Cardiac fibroblast (primary cell): ENCODE results near the gene PAK4.

Experiments used
- DNase-seq, 2 donors: peaks; one replicate each; pipeline versions ENCODE4 v3.0.0 to v3.0.0-alpha.2; 2010; ENCODE audit warnings: low read depth in 2 of 2
- H3K4me3 ChIP-seq, 2 donors: replicated peaks in 1 of 2; 1 replicate in 1 of 2; 2 replicates in 1 of 2; pipeline ENCODE4 v1.5.1; 2011; ENCODE audit warnings: low read depth in 2 of 2, low read length in 2 of 2, mild to moderate bottlenecking in 2 of 2, moderate library complexity in 1 of 2
- CTCF ChIP-seq: IDR thresholded peaks from one replicate; pipeline ENCODE4 v1.5.1; 2011; ENCODE audit warnings: low read depth, mild to moderate bottlenecking, low read length, inconsistent platforms

PAK4 gene

GRCh38 chr19:39125554-39126311 lies at the start of gene PAK4:
Gene PAK4 (plus strand): TSS chr19:39125786. CDS start chr19:39169554, 43,768 bp downstream.
- H3K4me3 ChIP-seq = peak within 1 kb of the TSS; percentile 78 to 82
- TF ChIP-seq CTCF = no peak
- peak; percentile 98 for DNase-seq

GRCh38 chr19:39077323-39077722 lies 48.3 kb upstream of the PAK4 start:
- DNase-seq = no peak
- H3K4me3 ChIP-seq = no peak overlapping the region
- no peak for TF ChIP-seq CTCF

- DNase-seq = peak; percentile 93 to 99
- H3K4me3 ChIP-seq = no peak overlapping the region
- TF ChIP-seq CTCF = no peak
Measured at GRCh38 chr19:39078436-39079200, 47.0 kb upstream of the PAK4 start.

GRCh38 chr19:39080431-39080830 lies 45.2 kb upstream of the PAK4 start:
- TF ChIP-seq CTCF = no peak
- DNase-seq = no peak
- no peak overlapping the region for H3K4me3 ChIP-seq

- TF ChIP-seq CTCF = no peak
- no peak overlapping the region for H3K4me3 ChIP-seq
- no peak for DNase-seq
Measured at GRCh38 chr19:39082167-39082566, 43.4 kb upstream of the PAK4 start.

GRCh38 chr19:39082745-39083598 lies 42.6 kb upstream of the PAK4 start:
- TF ChIP-seq CTCF = no peak
- no peak overlapping the region for H3K4me3 ChIP-seq

More at GRCh38 chr19:39082745-39083598, 42.6 kb upstream of the PAK4 start:
- DNase-seq = no peak
